ENCODE results near the gene GSK3B. TPM values are rescaled to one million over a fixed set of nuclear protein-coding genes. Genes with fewer than 3 reads are reported as not detected.

Gene GSK3B
- total and polyA plus RNA-seq, 10 of the 15 experiments (the other 5 are each of a cell fraction or from before 2014, with no cell fraction given) = 8.5 to 49.8 (median 25.5) TPM

GRCh38 chr3:120100711-120101110 is 6.5 kb upstream of the GSK3B start (continued):
- TF ChIP-seq CUX1 (IDR thresholded peaks at IDR 0.05; ENCODE audit: insufficient replicate concordance, low read depth, low read length) = no peak
- TF ChIP-seq RCOR1 (conservative IDR thresholded peaks at IDR 0.05; ENCODE audit: low read depth, low read length) = no peak

GRCh38 chr3:120098710-120099109 is 4.5 kb upstream of the GSK3B start:
- Histone ChIP-seq H3K4me3 (no peak overlapping the region), H3K27me3 (replicated peaks in 1 of 2; ENCODE audit: control insufficient read depth in 2 of 2, insufficient read depth in 2 of 2, low read length in 1 of 2) (no peaks in the 10 kb centered on the region), H3K36me3 (ENCODE audit: control insufficient read depth in 2 of 2, insufficient read depth in 2 of 2, low read length in 1 of 2) (no peaks in the 10 kb centered on the region), H3K4me2 (ENCODE audit: control insufficient read depth, insufficient read depth) (no peak overlapping the region), H3K79me2 (ENCODE audit: control insufficient read depth, insufficient read depth, low read length) (peaks cover 22% of the 10 kb centered on the region), H3K9me3 (replicated peaks; ENCODE audit: control insufficient read depth, insufficient read depth, low read length) (no peaks in the 10 kb centered on the region; the same call in 2 of the 3 replicates), H3K9ac (ENCODE audit: control insufficient read depth, insufficient read depth, low read length) (no peak overlapping the region), H4K20me1 (ENCODE audit: control insufficient read depth, insufficient read depth) (no peaks in the 10 kb centered on the region), H3K27ac (ENCODE audit: control insufficient read depth, insufficient read depth) (no peak overlapping the region), H3K4me1 (ENCODE audit: control insufficient read depth, insufficient read depth, low read length) (peaks cover 18% of the 10 kb centered on the region), H2AFZ (ENCODE audit: control insufficient read depth, low read depth, low read length) (no peak overlapping the region)
- POLR2A ChIA-PET = interaction anchor here (0.6 kb wide), 2 partner anchors 13 to 32 kb away, joined by 3 to 5 read pairs; no protein-coding TSS in a partner anchor
- DNase-seq (ENCODE audit: low read depth, low spot score) (no peak), ATAC-seq (no peak), FAIRE-seq (no peak)
- BruUV-seq (replicated peaks) = no TSS peak
- no peak for TF ChIP-seq GABPA (IDR thresholded peaks at IDR 0.05; ENCODE audit: low read depth)
- TF ChIP-seq RCOR1 (conservative IDR thresholded peaks at IDR 0.05; ENCODE audit: low read depth, low read length) = no peak
- TF ChIP-seq STAT3 (IDR thresholded peaks at IDR 0.05; ENCODE audit: low read depth, low read length) = no peak
- TF ChIP-seq SP1 (IDR thresholded peaks at IDR 0.05; ENCODE audit: low read depth, low read length) = no peak
- TF ChIP-seq IRF5 (IDR thresholded peaks at IDR 0.05; ENCODE audit: borderline replicate concordance) = no peak
- TF ChIP-seq ZNF622 (IDR thresholded peaks at IDR 0.05) = no peak
- no peak for TF ChIP-seq SMAD1 (IDR thresholded peaks at IDR 0.05; ENCODE audit: low read depth, partially characterized antibody)
- no peak for TF ChIP-seq EP300 (IDR thresholded peaks at IDR 0.05; ENCODE audit: borderline replicate concordance in 1 of 2, control insufficient read depth in 1 of 2, low read depth in 2 of 2, low read length in 2 of 2)
- TF ChIP-seq, protein P1, sequence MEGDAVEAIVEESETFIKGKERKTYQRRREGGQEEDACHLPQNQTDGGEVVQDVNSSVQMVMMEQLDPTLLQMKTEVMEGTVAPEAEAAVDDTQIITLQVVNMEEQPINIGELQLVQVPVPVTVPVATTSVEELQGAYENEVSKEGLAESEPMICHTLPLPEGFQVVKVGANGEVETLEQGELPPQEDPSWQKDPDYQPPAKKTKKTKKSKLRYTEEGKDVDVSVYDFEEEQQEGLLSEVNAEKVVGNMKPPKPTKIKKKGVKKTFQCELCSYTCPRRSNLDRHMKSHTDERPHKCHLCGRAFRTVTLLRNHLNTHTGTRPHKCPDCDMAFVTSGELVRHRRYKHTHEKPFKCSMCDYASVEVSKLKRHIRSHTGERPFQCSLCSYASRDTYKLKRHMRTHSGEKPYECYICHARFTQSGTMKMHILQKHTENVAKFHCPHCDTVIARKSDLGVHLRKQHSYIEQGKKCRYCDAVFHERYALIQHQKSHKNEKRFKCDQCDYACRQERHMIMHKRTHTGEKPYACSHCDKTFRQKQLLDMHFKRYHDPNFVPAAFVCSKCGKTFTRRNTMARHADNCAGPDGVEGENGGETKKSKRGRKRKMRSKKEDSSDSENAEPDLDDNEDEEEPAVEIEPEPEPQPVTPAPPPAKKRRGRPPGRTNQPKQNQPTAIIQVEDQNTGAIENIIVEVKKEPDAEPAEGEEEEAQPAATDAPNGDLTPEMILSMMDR (IDR thresholded peaks at IDR 0.05 in 2 of 3, conservative IDR thresholded peaks at IDR 0.05 in 1 of 3; ENCODE audit: control insufficient read depth in 2 of 3, extremely low read depth in 1 of 3, insufficient read depth in 1 of 3, low read depth in 3 of 3, low read length in 3 of 3) = no peak
- CTCF ChIA-PET = interaction anchor here (0.7 kb wide), 1 partner anchor 701 kb away, joined by 3 read pairs; no protein-coding TSS in a partner anchor
- intact Hi-C loops (cut with micrococcal nuclease; ENCODE audit: unreplicated experiment) = loop anchor here (10.0 kb wide), 3 partner anchors 394 to 804 kb away; partner anchors contain the start of genes ARHGAP31, CD80 and CFAP91
- in situ Hi-C loops (cut with MboI) = no loop called here
- SMC1A ChIA-PET (ENCODE audit: uncharacterized antibody, unreplicated experiment) = interaction anchor here (0.7 to 1.9 kb wide), 3 partner anchors 119 to 207 kb away, joined by 3 to 4 read pairs (median 3); no protein-coding TSS in a partner anchor
- RAD21 ChIA-PET (ENCODE audit: unreplicated experiment) = no interaction called here
